HG03354 (cell line): ENCODE data around the gene TSC2.
"Not testable (repeated sequence)": the region's sequence is repeated elsewhere in the genome, so short reads cannot be mapped to it uniquely, and the experiment has no call there.

Experiments
- ATAC-seq: cut with Tn5 transposase; IDR thresholded peaks from one replicate; pipeline ENCODE4 v1.9.1; 2021; ENCODE audit warnings: mild to moderate bottlenecking; ENCODE audit not compliant: unreplicated experiment, poor library complexity, severe bottlenecking

TSC2 gene

GRCh38 chr16:2009164-2009711 is 38.5 kb upstream of the TSC2 start:
- ATAC-seq, result peak; percentile 44

- peak; percentile 81 for ATAC-seq
Observed at GRCh38 chr16:2009791-2010510, 37.8 kb upstream of the TSC2 start, which contains the start of gene ZNF598. ZNF598 (minus strand) TSS chr16:2009821.

- not testable (repeated sequence) for ATAC-seq
Observed at GRCh38 chr16:2011726-2012125, 36.1 kb upstream of the TSC2 start.

- no peak for ATAC-seq
Observed at GRCh38 chr16:2013527-2013926, 34.3 kb upstream of the TSC2 start.

GRCh38 chr16:2015117-2015946 is 32.5 kb upstream of the TSC2 start:
- ATAC-seq, result no peak

- ATAC-seq, result no peak
Observed at GRCh38 chr16:2015947-2016208, 31.9 kb upstream of the TSC2 start.

GRCh38 chr16:2016407-2016922 is 31.3 kb upstream of the TSC2 start:
- no peak for ATAC-seq

GRCh38 chr16:2019518-2019920 is 28.3 kb upstream of the TSC2 start, which contains the start of gene NPW:
NPW (plus strand) TSS chr16:2019785.
- no peak for ATAC-seq

GRCh38 chr16:2019921-2020831 is 27.6 kb upstream of the TSC2 start:
- no peak for ATAC-seq

GRCh38 chr16:2022723-2023091 is 25.1 kb upstream of the TSC2 start:
- no peak for ATAC-seq

GRCh38 chr16:2023092-2024031 is 24.4 kb upstream of the TSC2 start:
- ATAC-seq, result no peak

- no peak for ATAC-seq
Observed at GRCh38 chr16:2024032-2024420, 23.8 kb upstream of the TSC2 start.

- ATAC-seq, result no peak
Observed at GRCh38 chr16:2025251-2025650, 22.5 kb upstream of the TSC2 start.

GRCh38 chr16:2025878-2026460 is 21.8 kb upstream of the TSC2 start:
- no peak for ATAC-seq

GRCh38 chr16:2026461-2027023 is 21.2 kb upstream of the TSC2 start, which contains the start of gene NHERF2:
NHERF2 (plus strand) TSS chr16:2026902; CDS start chr16:2027006, 104 bp downstream.
- no peak for ATAC-seq

- ATAC-seq, result no peak
Observed at GRCh38 chr16:2027024-2028010, 20.5 kb upstream of the TSC2 start.

GRCh38 chr16:2028146-2028545 is 19.6 kb upstream of the TSC2 start:
- no peak for ATAC-seq
